ENCODE results near the gene RIPOR3.

The RIPOR3 gene

DNA sequence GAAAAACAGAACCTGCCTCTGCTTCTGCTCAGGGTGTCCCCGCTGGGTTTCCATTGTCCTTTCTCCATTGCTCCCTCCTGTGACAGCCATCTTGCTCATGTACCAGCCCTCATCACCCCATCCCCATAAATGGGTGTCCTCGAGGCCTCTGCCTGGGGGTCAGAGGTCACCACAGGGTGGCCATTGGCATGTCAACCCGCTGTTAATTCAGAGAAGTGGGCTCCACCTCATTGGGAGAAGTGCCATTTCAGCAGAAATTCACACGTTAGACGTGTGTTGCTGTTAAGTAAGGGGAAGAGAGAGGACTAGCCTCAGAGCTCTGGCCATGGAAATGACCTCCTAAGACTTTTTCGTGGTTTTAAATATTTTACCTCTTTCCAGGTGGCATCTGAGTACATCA lies 109.2 kb downstream of the RIPOR3 start:
- TF ChIP-seq, protein P1, sequence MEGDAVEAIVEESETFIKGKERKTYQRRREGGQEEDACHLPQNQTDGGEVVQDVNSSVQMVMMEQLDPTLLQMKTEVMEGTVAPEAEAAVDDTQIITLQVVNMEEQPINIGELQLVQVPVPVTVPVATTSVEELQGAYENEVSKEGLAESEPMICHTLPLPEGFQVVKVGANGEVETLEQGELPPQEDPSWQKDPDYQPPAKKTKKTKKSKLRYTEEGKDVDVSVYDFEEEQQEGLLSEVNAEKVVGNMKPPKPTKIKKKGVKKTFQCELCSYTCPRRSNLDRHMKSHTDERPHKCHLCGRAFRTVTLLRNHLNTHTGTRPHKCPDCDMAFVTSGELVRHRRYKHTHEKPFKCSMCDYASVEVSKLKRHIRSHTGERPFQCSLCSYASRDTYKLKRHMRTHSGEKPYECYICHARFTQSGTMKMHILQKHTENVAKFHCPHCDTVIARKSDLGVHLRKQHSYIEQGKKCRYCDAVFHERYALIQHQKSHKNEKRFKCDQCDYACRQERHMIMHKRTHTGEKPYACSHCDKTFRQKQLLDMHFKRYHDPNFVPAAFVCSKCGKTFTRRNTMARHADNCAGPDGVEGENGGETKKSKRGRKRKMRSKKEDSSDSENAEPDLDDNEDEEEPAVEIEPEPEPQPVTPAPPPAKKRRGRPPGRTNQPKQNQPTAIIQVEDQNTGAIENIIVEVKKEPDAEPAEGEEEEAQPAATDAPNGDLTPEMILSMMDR (IDR thresholded peaks at IDR 0.05; ENCODE audit: low read depth, low read length), result no peak
- no peak for TF ChIP-seq EZH2phosphoT487 (IDR thresholded peaks at IDR 0.05; ENCODE audit: low read depth)
- Histone ChIP-seq H3K27ac (ENCODE audit: low read length) (peak overlapping the region; percentile 16; the same call in 1 of the 2 replicates), H3K36me3 (replicated peaks; ENCODE audit: low read depth, low read length) (peaks cover 98% of the 10 kb centered on the region)

DNA sequence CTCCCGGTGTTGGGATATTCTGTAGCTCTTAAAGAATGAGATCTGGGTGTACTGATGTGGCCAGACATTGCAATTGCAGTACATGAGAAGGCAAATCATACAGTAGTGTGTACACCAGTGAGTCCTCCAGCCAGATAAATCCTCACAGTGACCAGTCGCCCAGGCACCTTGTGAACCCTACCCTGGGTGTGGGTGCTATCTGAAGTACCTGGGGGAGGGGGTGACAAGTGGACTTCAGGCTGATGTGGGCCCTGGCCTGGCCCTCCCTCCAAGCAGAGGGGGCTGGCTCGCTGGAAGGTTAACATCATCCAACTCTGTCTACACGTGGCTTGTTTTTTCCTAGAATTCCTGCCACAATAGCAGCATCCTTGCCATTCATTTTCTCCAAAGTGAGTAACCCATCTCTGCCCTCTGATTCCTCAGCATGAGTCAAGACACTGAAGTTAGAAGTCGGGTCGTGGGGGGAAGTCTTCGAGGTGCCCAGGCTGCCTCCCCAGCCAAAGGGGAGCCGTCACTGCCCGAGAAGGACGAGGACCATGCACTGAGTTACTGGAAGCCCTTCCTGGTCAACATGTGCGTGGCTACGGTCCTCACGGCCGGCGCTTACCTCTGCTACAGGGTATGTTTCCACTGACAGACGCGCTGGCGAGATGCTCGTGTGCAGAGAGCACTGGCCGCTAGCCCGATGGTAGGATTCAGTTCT lies 110.3 kb downstream of the RIPOR3 start:
- H3K36me3 ChIP-seq (replicated peaks; ENCODE audit: low read depth, low read length), result peaks cover 93% of the 10 kb centered on the region
- no peak overlapping the region for H3K4me2 ChIP-seq (ENCODE audit: low read length)
- no peak overlapping the region for H3K27ac ChIP-seq (ENCODE audit: low read length)
- H3K27me3 ChIP-seq (ENCODE audit: low read depth, low read length), result no peaks in the 10 kb centered on the region
- no peak overlapping the region for H2AFZ ChIP-seq (ENCODE audit: low read depth, low read length)
- H3K9me3 ChIP-seq (ENCODE audit: insufficient read depth, low read length), result no peaks in the 10 kb centered on the region
- peaks cover 73% of the 10 kb centered on the region for H4K20me1 ChIP-seq (ENCODE audit: insufficient read depth, low read length)
- no peak overlapping the region for H3K4me3 ChIP-seq (ENCODE audit: low read length)
- H3K4me1 ChIP-seq (ENCODE audit: low read length), result peaks cover 25% of the 10 kb centered on the region
- TF ChIP-seq, protein P1 (IDR thresholded peaks at IDR 0.05; ENCODE audit: low read depth, low read length), result no peak
- no peak for TF ChIP-seq EZH2phosphoT487 (IDR thresholded peaks at IDR 0.05; ENCODE audit: low read depth)
- H3K79me2 ChIP-seq (ENCODE audit: low read length), result peaks cover 68% of the 10 kb centered on the region
- no peak overlapping the region for H3K9ac ChIP-seq (ENCODE audit: low read length)

More for the DNA sequence above, 109.2 kb downstream of the RIPOR3 start:
- no peaks in the 10 kb centered on the region for H3K9me3 ChIP-seq (ENCODE audit: insufficient read depth, low read length)
- H3K9ac ChIP-seq (ENCODE audit: low read length), result peak overlapping the region; percentile 3; the same call in 1 of the 2 replicates
- H3K4me2 ChIP-seq (ENCODE audit: low read length), result peak overlapping the region; percentile 27
- peaks cover 68% of the 10 kb centered on the region for H4K20me1 ChIP-seq (ENCODE audit: insufficient read depth, low read length)
- peaks cover 25% of the 10 kb centered on the region for H3K4me1 ChIP-seq (ENCODE audit: low read length)
- H3K4me3 ChIP-seq (ENCODE audit: low read length), result peak overlapping the region; percentile 8; the same call in 1 of the 2 replicates
- H2AFZ ChIP-seq (ENCODE audit: low read depth, low read length), result no peak overlapping the region
- H3K79me2 ChIP-seq (ENCODE audit: low read length), result peaks cover 62% of the 10 kb centered on the region
- H3K27me3 ChIP-seq (ENCODE audit: low read depth, low read length), result no peaks in the 10 kb centered on the region

DNA sequence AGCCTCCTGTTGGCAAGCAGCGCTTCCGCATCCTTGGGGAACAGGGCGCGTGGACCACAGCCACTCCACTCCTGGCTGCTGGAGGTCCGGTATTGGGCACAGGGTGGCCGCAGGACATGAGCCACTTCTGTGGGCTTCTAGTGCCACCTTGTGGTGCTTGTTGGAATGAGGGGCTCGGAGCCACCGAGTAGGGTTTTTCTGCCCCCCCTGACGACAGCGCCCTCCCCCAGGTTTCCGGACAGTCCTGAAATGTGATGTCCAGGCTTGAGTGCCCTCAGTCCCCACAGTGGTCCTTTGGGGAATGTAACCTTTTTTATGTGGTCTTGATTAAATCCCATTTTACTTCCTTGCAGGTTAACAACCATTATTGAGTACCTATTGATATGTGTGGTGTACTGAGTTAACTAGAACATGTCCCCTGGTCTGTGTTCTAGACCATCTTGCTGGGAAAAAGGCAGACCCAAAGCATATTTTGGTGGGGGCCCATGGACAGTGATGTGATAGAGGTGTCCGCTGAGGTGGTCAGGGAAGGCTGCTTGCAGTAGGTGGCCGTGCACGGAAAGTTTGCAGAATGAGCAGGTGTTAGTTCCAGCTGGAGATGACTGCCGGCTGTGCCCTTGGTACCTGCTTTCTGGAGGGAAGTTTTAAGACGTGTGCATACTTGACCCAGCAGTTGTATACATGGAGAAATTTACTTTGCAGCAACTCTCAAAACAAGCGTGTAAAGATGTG lies 111.2 kb downstream of the RIPOR3 start:
- Histone ChIP-seq H3K27me3 (ENCODE audit: low read depth, low read length) (no peaks in the 10 kb centered on the region), H3K36me3 (replicated peaks; ENCODE audit: low read depth, low read length) (peaks cover 89% of the 10 kb centered on the region), H3K9me3 (ENCODE audit: insufficient read depth, low read length) (no peaks in the 10 kb centered on the region), H3K4me1 (ENCODE audit: low read length) (peaks cover 25% of the 10 kb centered on the region), H3K4me3 (ENCODE audit: low read length) (no peak overlapping the region), H3K9ac (ENCODE audit: low read length) (no peak overlapping the region), H3K4me2 (ENCODE audit: low read length) (no peak overlapping the region), H3K79me2 (ENCODE audit: low read length) (peaks cover 76% of the 10 kb centered on the region), H3K27ac (ENCODE audit: low read length) (no peak overlapping the region), H2AFZ (ENCODE audit: low read depth, low read length) (no peak overlapping the region), H4K20me1 (ENCODE audit: insufficient read depth, low read length) (peaks cover 76% of the 10 kb centered on the region)
- TF ChIP-seq, protein P1 (IDR thresholded peaks at IDR 0.05; ENCODE audit: low read depth, low read length), result peak; percentile 94
- TF ChIP-seq EZH2phosphoT487 (IDR thresholded peaks at IDR 0.05; ENCODE audit: low read depth), result no peak

DNA sequence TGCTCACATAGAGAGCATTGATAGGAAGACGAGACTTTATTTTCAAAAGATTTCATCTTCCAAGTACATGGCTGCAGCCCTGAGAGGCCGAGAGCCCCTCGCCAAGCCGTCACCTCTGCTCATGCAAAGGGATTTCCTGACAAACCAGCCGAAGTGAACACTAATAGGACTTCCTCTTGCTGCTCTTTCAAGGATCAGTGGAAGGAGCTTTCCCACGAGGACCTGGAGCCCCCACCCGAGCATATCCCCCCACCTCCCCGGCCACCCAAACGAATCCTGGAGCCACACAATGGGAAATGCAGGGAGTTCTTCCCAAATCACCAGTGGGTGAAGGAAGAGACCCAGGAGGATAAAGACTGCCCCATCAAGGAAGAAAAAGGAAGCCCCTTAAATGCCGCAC lies 111.8 kb downstream of the RIPOR3 start:
- H2AFZ ChIP-seq (ENCODE audit: low read depth, low read length), result no peak overlapping the region
- peaks cover 79% of the 10 kb centered on the region for H4K20me1 ChIP-seq (ENCODE audit: insufficient read depth, low read length)
- no peak overlapping the region for H3K4me2 ChIP-seq (ENCODE audit: low read length)
- peaks cover 25% of the 10 kb centered on the region for H3K4me1 ChIP-seq (ENCODE audit: low read length)
- H3K9ac ChIP-seq (ENCODE audit: low read length), result no peak overlapping the region
- TF ChIP-seq, protein P1 (IDR thresholded peaks at IDR 0.05; ENCODE audit: low read depth, low read length), result no peak
- no peak for TF ChIP-seq EZH2phosphoT487 (IDR thresholded peaks at IDR 0.05; ENCODE audit: low read depth)
- no peak overlapping the region for H3K4me3 ChIP-seq (ENCODE audit: low read length)
- peaks cover 90% of the 10 kb centered on the region for H3K36me3 ChIP-seq (replicated peaks; ENCODE audit: low read depth, low read length)
- H3K27ac ChIP-seq (ENCODE audit: low read length), result no peak overlapping the region
- peaks cover 83% of the 10 kb centered on the region for H3K79me2 ChIP-seq (ENCODE audit: low read length)
- no peaks in the 10 kb centered on the region for H3K9me3 ChIP-seq (ENCODE audit: insufficient read depth, low read length)
- H3K27me3 ChIP-seq (ENCODE audit: low read depth, low read length), result no peaks in the 10 kb centered on the region

All from OCI-LY3 (cell line).